ENCODE data around the gene ECE2.

The ECE2 gene

GRCh38 chr3:184240384-184241140 is 35.3 kb upstream of the ECE2 start:
- DNase-seq (ENCODE audit: low spot score) = peak; percentile 61

GRCh38 chr3:184241141-184241446 is 34.7 kb upstream of the ECE2 start:
- DNase-seq (ENCODE audit: low spot score) = no peak

- peak; percentile 47 for DNase-seq (ENCODE audit: low spot score)
These were observed 34.1 kb upstream of the ECE2 start for GRCh38 chr3:184241447-184242296.

- DNase-seq (ENCODE audit: low spot score) = no peak
These were observed 33.5 kb upstream of the ECE2 start for GRCh38 chr3:184242297-184242685.

GRCh38 chr3:184248454-184249411 is 27.1 kb upstream of the ECE2 start, which contains the start of gene ALG3:
Gene ALG3, minus strand, starts transcription at chr3:184248962. Its CDS starts 22 bp downstream, at chr3:184248940.
- peak; percentile 91 for DNase-seq (ENCODE audit: low spot score)

- peak; percentile 97 for DNase-seq (ENCODE audit: low spot score)
These were observed 26.2 kb upstream of the ECE2 start, which contains the start of gene EEF1AKMT4 for GRCh38 chr3:184249412-184250166. Gene EEF1AKMT4, plus strand, starts transcription at chr3:184249672. Its CDS starts 23 bp downstream, at chr3:184249695.

GRCh38 chr3:184250167-184250828 is 25.5 kb upstream of the ECE2 start:
- DNase-seq (ENCODE audit: low spot score) = peak; percentile 89

- DNase-seq (ENCODE audit: low spot score) = no peak
These were observed 20.4 kb upstream of the ECE2 start for GRCh38 chr3:184255291-184256039.

GRCh38 chr3:184257083-184257915 is 18.5 kb upstream of the ECE2 start:
- no peak for DNase-seq (ENCODE audit: low spot score)

GRCh38 chr3:184258926-184259325 is 16.9 kb upstream of the ECE2 start:
- no peak for DNase-seq (ENCODE audit: low spot score)

- no peak for DNase-seq (ENCODE audit: low spot score)
These were observed 16.4 kb upstream of the ECE2 start for GRCh38 chr3:184259396-184259877.

- DNase-seq (ENCODE audit: low spot score) = peak; percentile 87
These were observed 15.7 kb upstream of the ECE2 start for GRCh38 chr3:184259878-184260723.

- peak; percentile 30 for DNase-seq (ENCODE audit: low spot score)
These were observed 15.0 kb upstream of the ECE2 start for GRCh38 chr3:184260724-184261269.

- DNase-seq (ENCODE audit: low spot score) = peak; percentile 89
These were observed 14.5 kb upstream of the ECE2 start, which contains the start of gene CAMK2N2 for GRCh38 chr3:184261270-184261853. Gene CAMK2N2, minus strand, starts transcription at chr3:184261553. Its CDS starts 268 bp downstream, at chr3:184261285.

GRCh38 chr3:184261854-184262763 is 13.7 kb upstream of the ECE2 start:
- DNase-seq (ENCODE audit: low spot score) = peak; percentile 71

- no peak for DNase-seq (ENCODE audit: low spot score)
These were observed 13.1 kb upstream of the ECE2 start for GRCh38 chr3:184262764-184263179.
